Common myeloid progenitor, CD34-positive (primary cell): ENCODE results near the gene RGPD8. TPM values are rescaled to one million over a fixed set of nuclear protein-coding genes. Genes with fewer than 3 reads are reported as not detected.
"Not testable (repeated sequence)": the region's sequence is repeated elsewhere in the genome, so short reads cannot be mapped to it uniquely, and the experiment has no call there.

Experiments
- CTCF ChIA-PET: fragments of 350-600 bp; sonication (Branson Sonifier 250); formaldehyde crosslinking; loops from one replicate; lab custom pipeline; 2021; ENCODE audit warnings: antibody characterized with exemption; lab: Charles Lee
- POLR2A ChIA-PET: fragments of 350-600 bp; sonication (Branson Sonifier 250); formaldehyde crosslinking; loops from one replicate; lab custom pipeline; 2021; ENCODE audit warnings: antibody characterized with exemption; lab: Charles Lee
- DNase-seq, 3 donors: peaks; one replicate each; pipeline versions ENCODE4 v3.0.0 to v3.0.0-alpha.2; 2013
- H3K27ac ChIP-seq, 2 experiments: 1 replicate in 1 of 2; 2 replicates in 1 of 2; pipeline ENCODE4 v1.7.0; 2013; ENCODE audit warnings: inconsistent platforms in 2 of 2, low read length in 2 of 2, mild to moderate bottlenecking in 2 of 2, low read depth in 1 of 2, moderate library complexity in 1 of 2; ENCODE audit not compliant: severe bottlenecking in 2 of 2, insufficient read depth in 1 of 2, poor library complexity in 1 of 2
- H3K27me3 ChIP-seq, 5 experiments: replicated peaks in 2 of 5; 1 replicate in 3 of 5; 2 replicates in 2 of 5; pipeline versions ENCODE4 v1.6.1 to v1.7.0; 2013; ENCODE audit warnings: low read length in 4 of 5, mild to moderate bottlenecking in 2 of 5, moderate library complexity in 2 of 5, inconsistent platforms in 1 of 5; ENCODE audit not compliant: insufficient read depth in 5 of 5, control insufficient read depth in 4 of 5
- H3K36me3 ChIP-seq, 4 experiments: 1 replicate in 2 of 4; 2 replicates in 2 of 4; pipeline versions ENCODE4 v1.6.1 to v1.7.0; 2013; ENCODE audit warnings: low read length in 3 of 4, control low read depth in 1 of 4, mild to moderate bottlenecking in 1 of 4; ENCODE audit not compliant: control insufficient read depth in 4 of 4, insufficient read depth in 4 of 4
- H3K4me1 ChIP-seq, 4 experiments: 1 replicate in 3 of 4; 2 replicates in 1 of 4; pipeline versions ENCODE4 v1.6.1 to v1.7.1; 2013; ENCODE audit warnings: low read length in 3 of 4, mild to moderate bottlenecking in 3 of 4, control low read depth in 1 of 4, inconsistent platforms in 1 of 4, moderate library complexity in 1 of 4; ENCODE audit not compliant: control insufficient read depth in 4 of 4, insufficient read depth in 4 of 4; ENCODE audit errors: control extremely low read depth in 1 of 4
- H3K4me3 ChIP-seq, 7 experiments: 1 replicate in 4 of 7; 2 replicates in 3 of 7; pipeline versions ENCODE4 v1.5.1 to v1.7.0; 2013; ENCODE audit warnings: mild to moderate bottlenecking in 7 of 7, low read length in 6 of 7, moderate library complexity in 6 of 7, inconsistent platforms in 2 of 7, low read depth in 2 of 7, control low read depth in 1 of 7; ENCODE audit not compliant: insufficient read depth in 4 of 7, control insufficient read depth in 1 of 7; ENCODE audit errors: extremely low read depth in 1 of 7
- H3K9me3 ChIP-seq, 5 experiments: 1 replicate in 4 of 5; 2 replicates in 1 of 5; pipeline versions ENCODE4 v1.6.1 to v1.7.1; 2013; ENCODE audit warnings: low read length in 4 of 5, mild to moderate bottlenecking in 2 of 5, inconsistent platforms in 1 of 5, low read depth in 1 of 5, moderate library complexity in 1 of 5; ENCODE audit not compliant: control insufficient read depth in 4 of 5, insufficient read depth in 2 of 5; ENCODE audit errors: control extremely low read depth in 1 of 5
- WGBS: methylation state at CpG from one replicate; pipeline ENCODE4 v1.1.5; 2013; ENCODE audit not compliant: insufficient coverage; 5-methylcytosine and 5-hydroxymethylcytosine counted together
- polyA plus RNA-seq: library from polyadenylated mRNA; unstranded; fragments of 120-200 nt; gene quantifications from one replicate; pipeline ENCODE4 v1.2.1, GENCODE V29; 2013

RGPD8 gene
- polyA plus RNA-seq, result 4.3 TPM

DNA sequence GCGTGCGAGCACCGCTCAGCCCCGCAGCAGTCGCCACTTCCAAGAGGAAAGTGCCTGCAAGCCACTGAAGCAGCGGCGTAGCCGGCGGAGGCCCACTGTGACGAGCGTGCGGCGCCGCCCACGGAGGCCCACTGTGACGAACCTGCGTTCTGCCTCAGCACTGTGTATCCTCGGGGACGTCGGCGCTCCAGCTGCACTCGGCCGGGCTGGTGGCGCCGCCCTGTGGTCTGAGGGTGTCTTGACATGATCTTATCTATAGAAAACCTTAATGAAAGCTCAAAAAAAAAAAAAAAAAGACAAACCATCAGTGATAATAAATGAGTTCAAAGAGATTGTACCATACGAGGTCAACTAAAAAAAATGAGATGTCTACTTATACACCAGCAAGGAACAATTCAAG lies at the start of gene RGPD8:
RGPD8 (minus strand) TSS at position 166 of the 400 bp plus-strand sequence. CDS start 192 bp downstream, outside the sequence.
- H3K27ac ChIP-seq, H3K9me3 ChIP-seq, H3K4me1 ChIP-seq, H3K36me3 ChIP-seq, H3K27me3 ChIP-seq: not testable (repeated sequence)
- ChIA-PET POLR2A (interaction anchor here (0.6 kb wide), 1 partner anchor 171 kb away, joined by 3 read pairs; no protein-coding TSS in a partner anchor), CTCF (interaction anchor here (0.6 to 1.3 kb wide), 4 partner anchors 176 to 317 kb away, joined by 3 to 8 read pairs (median 4); no protein-coding TSS in a partner anchor)
- H3K4me3 ChIP-seq, result peak within 1 kb of the TSS; percentile 3 to 72 (median 62)
- DNase-seq, result peak; percentile 89 to 95 (median 91)
- 0% methylated on average over 9 of the region's 26 CpGs for WGBS

DNA sequence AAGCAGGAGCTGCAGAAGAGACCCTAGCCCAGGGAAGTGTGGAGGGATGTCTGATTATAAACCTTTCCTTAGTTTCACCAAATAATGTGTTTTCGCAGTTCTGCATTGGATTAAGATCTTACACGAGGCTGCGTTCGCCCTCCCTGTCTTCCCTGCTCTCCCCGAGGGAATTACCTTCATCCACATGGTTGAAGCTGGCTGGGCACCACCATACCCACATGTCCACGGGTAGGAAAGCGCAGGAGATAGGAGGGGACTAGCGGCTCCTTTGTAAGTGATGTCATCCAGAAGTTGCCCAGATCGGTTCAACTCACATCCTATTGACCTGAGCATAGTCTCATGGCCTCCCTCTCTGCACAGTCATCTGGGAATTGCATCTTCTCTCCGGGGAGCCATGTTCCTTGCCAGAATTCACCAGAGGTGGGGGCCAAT lies 49.6 kb upstream of the RGPD8 start:
- ChIA-PET CTCF (interaction anchor here (0.7 to 1.2 kb wide), 2 partner anchors 9 to 60 kb away, joined by 3 read pairs; partner anchors contain the start of gene POLR1B), POLR2A (interaction anchor here (0.6 kb wide), 1 partner anchor 20 kb away, joined by 6 read pairs; no protein-coding TSS in a partner anchor)
- H3K27me3 ChIP-seq, result no peaks in the 10 kb centered on the region
- peak overlapping the region in 1 of 2 experiments; percentile 73 for H3K27ac ChIP-seq
- peak overlapping the region; percentile 83 to 97 (median 94) for H3K4me3 ChIP-seq
- WGBS, result 23% methylated on average over 7 of the region's 10 CpGs
- no peaks in the 10 kb centered on the region for H3K9me3 ChIP-seq
- peaks cover 8 to 30% (median 21%) of the 10 kb centered on the region in 4 experiments for H3K4me1 ChIP-seq
- H3K36me3 ChIP-seq, result peaks cover 0 to 24% (median 3%) of the 10 kb centered on the region in 4 experiments
- DNase-seq, result peak in 2 of 3 donors; percentile 15 to 31

DNA sequence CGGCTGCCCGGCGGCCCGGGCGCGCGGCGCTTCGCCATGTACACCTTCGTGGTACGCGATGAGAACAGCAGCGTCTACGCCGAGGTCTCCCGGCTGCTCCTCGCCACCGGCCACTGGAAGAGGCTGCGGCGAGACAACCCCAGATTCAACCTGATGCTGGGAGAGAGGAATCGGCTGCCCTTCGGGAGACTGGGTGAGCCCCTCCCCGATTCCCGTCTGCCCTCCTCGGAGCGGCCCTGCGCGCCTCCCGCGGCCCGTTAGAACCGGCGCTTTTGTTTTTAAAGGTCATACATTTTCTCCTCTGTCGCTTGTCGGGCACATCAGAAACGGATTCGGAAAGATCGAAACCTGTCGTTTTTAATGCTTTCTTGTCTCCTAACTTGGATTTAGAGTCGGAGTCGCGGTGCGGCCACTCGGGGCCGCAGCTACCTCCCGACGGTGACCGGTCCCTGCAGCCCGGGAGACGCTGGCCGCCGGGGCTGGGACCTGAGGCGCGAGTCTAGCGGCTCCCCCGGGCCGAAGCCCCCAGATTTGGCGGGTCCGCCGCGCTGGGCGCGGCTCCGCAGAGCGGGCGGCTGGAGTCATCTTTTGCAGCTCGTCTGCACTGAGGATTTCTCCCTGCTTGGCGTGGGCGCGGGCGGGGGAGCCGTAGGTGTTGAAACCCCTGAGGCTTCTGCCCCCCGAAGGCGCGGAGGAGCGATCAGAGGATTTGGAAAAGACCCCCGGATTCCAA lies 49.0 kb upstream of the RGPD8 start:
- under 1% methylated on average over 66 of the region's 77 CpGs for WGBS
- H3K4me3 ChIP-seq, result peak overlapping the region; percentile 83 to 97 (median 94)
- POLR2A ChIA-PET, result interaction anchor here (0.6 kb wide), 1 partner anchor 20 kb away, joined by 6 read pairs; no protein-coding TSS in a partner anchor
- peaks cover 8 to 30% (median 21%) of the 10 kb centered on the region in 4 experiments for H3K4me1 ChIP-seq
- H3K27ac ChIP-seq, result peak overlapping the region in 1 of 2 experiments; percentile 73
- CTCF ChIA-PET, result interaction anchor here (1.2 kb wide), 1 partner anchor 60 kb away, joined by 3 read pairs; the partner anchor contains the start of gene POLR1B
- H3K36me3 ChIP-seq, result peaks cover 0 to 18% (median 3%) of the 10 kb centered on the region in 4 experiments
- H3K27me3 ChIP-seq, result no peaks in the 10 kb centered on the region
- peak; percentile 23 to 53 (median 37) for DNase-seq
- no peaks in the 10 kb centered on the region for H3K9me3 ChIP-seq

DNA sequence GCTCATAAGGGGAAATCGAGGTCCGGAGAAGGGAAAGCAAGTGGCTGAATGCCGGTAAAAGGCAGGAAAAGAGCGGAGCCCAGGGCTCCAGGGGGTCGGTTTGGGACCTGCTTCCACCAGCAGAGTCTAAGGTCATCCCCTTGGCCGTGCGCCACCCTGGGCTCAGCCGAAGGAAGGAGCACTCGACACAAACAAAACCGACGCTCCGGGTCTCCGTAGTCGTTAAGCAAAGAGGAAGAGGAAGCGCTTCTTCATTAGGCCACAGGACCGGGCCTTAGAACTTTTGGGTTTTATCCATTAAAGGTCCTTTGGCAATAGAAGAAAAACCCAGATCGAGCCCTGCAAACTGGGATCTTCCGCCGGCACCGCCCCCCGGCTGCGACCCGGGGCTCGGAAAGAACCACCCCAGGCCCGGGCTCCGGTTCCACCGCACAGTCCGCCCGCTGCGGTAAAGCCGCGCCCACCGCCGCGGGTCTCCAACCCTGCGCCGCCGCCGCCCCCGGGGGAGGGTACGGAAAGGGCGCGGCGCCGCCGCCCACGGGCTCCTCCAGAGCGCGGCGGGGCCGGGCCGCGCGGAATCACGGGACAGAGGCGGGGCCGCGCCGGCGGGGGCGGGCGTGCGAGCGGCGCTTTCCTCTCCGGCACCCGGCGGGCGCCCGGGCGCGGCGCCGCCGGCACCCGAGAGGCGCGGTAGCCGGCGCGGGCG lies 48.2 kb upstream of the RGPD8 start, which contains the start of gene TTL:
TTL (plus strand) TSS at position 629 of the 706 bp plus-strand sequence. CDS start 189 bp downstream, outside the sequence.
- Histone ChIP-seq H3K4me1 (peaks cover 8 to 30% (median 21%) of the 10 kb centered on the region in 4 experiments), H3K9me3 (no peaks in the 10 kb centered on the region), H3K4me3 (peak within 1 kb of the TSS; percentile 83 to 97 (median 94)), H3K27me3 (no peaks in the 10 kb centered on the region), H3K36me3 (peaks cover 0 to 13% (median 2%) of the 10 kb centered on the region in 4 experiments), H3K27ac (peak within 1 kb of the TSS; percentile 46 to 81)
- CTCF ChIA-PET, result interaction anchor here (1.4 to 2.7 kb wide), 6 partner anchors 10 to 221 kb away, joined by 3 to 15 read pairs (median 6); no protein-coding TSS in a partner anchor
- WGBS, result 0% methylated on average over 73 of the region's 82 CpGs
- DNase-seq, result peak; percentile 67 to 84 (median 76)
- POLR2A ChIA-PET, result no interaction called here

DNA sequence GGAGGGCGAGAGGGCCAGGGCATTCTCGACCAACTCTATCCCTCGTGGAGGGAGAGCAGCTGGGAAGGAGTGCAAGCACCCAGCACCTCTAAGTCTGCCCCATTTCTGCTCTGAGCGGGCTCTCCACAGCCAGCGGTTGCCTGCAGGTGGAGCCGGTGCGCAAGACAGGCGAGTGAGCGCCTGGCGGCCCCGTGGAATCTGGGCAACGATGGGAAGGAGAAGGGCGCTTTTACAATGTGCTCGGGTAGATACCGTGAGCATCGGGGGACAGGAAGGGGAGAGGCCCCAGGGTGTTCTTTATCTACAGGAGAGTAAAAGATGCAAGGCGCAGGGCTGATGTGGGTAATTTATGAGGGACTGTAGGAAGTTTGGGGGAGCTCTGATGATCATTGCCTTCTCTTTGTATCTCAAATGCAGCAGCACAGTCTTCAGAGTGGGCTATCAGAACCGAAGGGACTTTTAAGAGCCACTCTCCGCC lies 47.6 kb upstream of the RGPD8 start:
- peak; percentile 89 to 94 (median 92) for DNase-seq
- Histone ChIP-seq H3K27ac (peak overlapping the region; percentile 46 to 81), H3K4me3 (peak overlapping the region; percentile 82 to 97 (median 86)), H3K27me3 (no peaks in the 10 kb centered on the region), H3K36me3 (peaks cover 0 to 7% (median under 1%) of the 10 kb centered on the region in 4 experiments), H3K9me3 (no peaks in the 10 kb centered on the region), H3K4me1 (peaks cover 8 to 30% (median 21%) of the 10 kb centered on the region in 4 experiments)
- WGBS, result 0% methylated on average over 18 of the region's 19 CpGs
- ChIA-PET CTCF (interaction anchor here (1.1 to 2.7 kb wide), 12 partner anchors 10 to 245 kb away, joined by 3 to 15 read pairs (median 4); no protein-coding TSS in a partner anchor), POLR2A (interaction anchor here (0.5 kb wide), 1 partner anchor 275 kb away, joined by 3 read pairs; no protein-coding TSS in a partner anchor)

DNA sequence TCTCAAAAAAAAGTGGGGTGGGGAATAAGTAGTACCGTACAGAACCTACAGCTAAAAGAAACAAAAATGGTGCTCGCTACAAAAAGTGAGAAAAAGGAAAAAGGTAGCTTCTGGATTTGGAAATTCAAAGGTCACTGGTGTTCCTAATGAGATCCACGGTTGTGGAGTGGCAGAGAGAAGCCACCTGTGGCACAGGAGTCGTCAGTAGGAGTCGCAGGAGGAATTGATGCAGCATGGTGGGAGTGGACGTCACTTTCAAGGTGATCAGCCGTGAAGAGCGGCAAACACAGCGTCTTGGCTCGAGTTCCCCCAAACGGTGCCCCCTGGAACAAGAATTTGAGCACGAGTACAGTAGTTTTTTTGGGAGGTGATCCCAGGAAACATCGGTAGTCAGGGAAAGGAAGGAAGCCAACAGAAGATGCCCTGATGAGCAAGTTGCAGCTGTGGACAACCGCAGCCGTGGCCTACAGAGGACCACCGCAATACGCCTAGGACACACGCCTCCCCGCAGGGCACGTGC lies 47.1 kb upstream of the RGPD8 start:
- no peak overlapping the region for H3K27ac ChIP-seq

More for the DNA sequence above, 47.1 kb upstream of the RGPD8 start:
- 14% methylated on average over 20 of the region's 20 CpGs for WGBS
- Histone ChIP-seq H3K36me3 (peaks cover 0 to 3% (median 0%) of the 10 kb centered on the region in 4 experiments), H3K4me3 (peak overlapping the region in 6 of 7 experiments; percentile 82 to 97 (median 88)), H3K27me3 (no peaks in the 10 kb centered on the region), H3K4me1 (peaks cover 8 to 30% (median 21%) of the 10 kb centered on the region in 4 experiments), H3K9me3 (no peaks in the 10 kb centered on the region)
- CTCF ChIA-PET, result interaction anchor here (0.6 to 2.7 kb wide), 14 partner anchors 11 to 246 kb away, joined by 3 to 15 read pairs (median 4); partner anchors contain the start of genes CHCHD5 and NT5DC4
- POLR2A ChIA-PET, result interaction anchor here (0.5 kb wide), 1 partner anchor 275 kb away, joined by 3 read pairs; no protein-coding TSS in a partner anchor
- peak; percentile 38 to 59 (median 50) for DNase-seq
